Measurements from ENCODE around the gene CEP162.
"Not testable (repeated sequence)": the region's sequence is repeated elsewhere in the genome, so short reads cannot be mapped to it uniquely, and the experiment has no call there.

CEP162 gene

DNA sequence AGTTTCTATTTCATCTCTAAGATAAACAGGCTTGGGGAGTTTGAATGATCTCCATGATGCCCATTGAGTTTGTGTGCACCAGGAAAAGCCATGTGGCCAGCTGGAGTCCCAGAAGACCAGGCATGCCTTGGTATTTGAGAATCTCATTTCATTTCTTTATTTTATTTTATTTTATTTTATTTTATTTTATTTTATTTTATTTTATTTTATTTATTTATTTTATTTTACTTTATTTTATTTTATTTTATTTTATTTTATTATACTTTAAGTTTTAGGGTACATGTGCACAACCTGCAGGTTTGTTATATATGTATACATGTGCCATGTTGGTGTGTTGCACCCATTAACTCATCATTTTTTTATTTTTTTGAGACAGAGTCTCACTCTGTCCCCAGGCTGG lies 142.7 kb downstream of the CEP162 start:
- not testable (repeated sequence) for DNase-seq

DNA sequence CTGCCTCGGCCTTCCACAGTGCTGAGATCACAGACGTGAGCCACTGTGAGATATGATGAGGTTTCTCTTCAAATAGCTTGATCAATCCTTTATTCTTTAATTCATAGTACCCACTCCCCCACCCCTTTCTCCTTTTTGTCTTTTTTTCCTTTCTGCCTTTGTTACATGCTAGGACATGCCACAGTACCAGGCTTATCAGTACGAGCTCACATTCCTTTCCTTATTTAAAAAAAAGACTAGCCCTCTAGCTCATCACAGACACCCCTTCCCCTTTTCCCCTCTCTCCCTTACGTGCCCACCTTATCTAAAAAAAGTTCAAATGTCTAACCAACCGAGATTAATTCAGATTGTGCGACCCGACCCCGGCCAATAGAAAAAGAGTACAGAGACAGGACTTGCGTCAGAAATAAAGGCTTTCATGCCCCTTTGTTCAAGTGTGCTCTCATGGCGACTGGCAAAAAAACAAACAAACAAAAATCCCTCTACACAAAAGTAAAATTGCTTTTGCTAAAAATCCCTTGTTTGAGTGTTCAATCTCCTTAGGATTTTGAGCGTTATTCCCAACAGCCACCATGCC lies 144.7 kb downstream of the CEP162 start:
- DNase-seq = no peak

DNA sequence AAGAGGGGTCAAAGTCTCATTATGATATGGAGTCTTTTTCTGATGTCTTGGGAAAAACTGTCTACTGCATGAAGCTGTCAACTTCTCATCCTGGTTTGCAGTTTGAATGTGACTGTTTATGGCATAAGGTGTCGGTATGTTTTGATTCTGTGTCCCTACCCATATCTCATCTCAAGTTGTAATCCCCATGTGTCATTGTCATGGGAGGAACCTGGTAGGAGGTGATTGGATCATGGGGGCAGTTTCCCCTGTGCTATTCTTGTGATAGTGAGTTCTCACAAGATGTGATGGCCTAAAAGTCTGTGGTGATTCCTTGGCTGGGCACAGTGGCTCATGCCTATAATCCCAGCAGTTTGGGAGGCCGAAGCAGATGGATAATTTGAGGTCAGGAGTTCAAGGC lies 146.2 kb downstream of the CEP162 start:
- no peak for DNase-seq

DNA sequence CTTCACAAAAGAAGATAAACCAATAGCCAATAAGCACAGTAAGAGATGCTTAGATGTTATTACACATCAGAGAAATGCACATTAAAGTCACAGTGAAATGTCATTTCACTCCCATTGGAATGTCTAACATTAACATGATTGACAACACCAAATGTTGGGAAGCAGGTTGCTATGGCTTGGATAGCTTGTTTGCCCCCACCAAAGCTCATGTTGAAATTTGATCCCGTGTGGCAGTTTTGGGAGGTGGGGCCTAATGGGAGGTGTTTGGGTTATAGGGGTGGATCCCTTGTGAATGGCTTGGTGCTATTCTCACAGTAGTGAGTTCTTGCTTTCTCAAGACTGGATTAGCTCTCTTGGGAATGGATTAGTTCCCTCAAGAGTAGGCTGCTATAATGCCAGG lies 149.1 kb downstream of the CEP162 start:
- DNase-seq = no peak

DNA sequence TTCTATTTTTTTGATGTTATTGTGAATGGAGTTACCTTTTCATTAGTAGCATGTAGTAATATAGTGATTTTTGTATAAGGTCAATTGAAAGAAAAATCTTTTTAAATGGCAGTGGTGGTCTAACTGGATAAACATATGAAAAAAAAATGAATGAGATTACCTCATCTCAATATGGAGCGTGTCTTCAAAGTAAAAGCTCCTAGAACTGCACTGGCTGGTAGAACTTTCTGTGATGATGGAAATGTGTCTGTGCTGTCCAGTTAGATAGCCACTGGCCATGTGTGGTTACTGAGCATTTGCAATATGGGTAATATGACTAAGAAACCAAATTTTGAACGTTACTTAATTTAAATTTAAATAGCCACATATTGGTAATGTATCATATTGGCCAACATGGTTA lies 149.8 kb downstream of the CEP162 start:
- no peak for DNase-seq

DNA sequence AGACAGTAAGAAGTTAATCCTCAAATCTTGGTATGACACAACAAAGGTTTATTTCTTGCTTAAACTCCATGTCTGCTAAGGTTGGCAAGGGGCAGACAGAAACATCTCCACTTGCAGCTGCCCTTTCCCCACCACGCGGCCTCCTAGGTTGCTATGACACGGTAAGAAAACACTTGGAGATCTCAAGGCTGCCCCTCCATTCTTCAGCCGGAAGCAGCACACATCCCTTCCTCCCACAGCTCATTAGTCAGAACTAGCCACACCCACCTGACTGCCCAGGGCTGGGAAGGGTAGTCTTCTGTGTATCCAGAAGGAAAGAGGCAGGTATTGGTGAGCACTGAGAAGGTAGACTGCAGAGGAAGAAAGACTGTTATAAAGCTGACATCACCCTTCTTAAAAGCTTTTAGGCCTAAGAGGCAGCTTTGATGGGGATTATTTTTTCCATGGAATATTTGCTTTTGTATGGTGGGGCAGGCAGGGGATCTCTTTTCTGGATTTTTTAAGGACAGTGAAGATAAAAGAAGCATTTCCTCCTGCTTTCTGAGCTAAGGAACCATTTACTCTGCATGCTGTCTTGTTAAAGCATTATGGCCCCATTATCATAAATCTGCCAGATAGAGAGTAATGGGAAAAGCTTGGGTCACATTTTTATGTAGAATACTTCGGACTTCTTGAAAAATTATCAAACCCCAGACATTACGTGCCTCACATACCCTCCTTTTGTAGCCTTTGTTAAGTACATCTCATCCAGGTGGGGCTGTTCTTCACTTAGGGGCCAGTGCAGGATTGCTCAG lies 152.3 kb downstream of the CEP162 start:
- DNase-seq = peak; percentile 6

Data from fibroblast of skin of scalp (primary cell).